Middle frontal gyrus (tissue), 1 donor: ENCODE data around the gene CHD5.
"Not testable (repeated sequence)": the region's sequence is repeated elsewhere in the genome, so short reads cannot be mapped to it uniquely, and the experiment has no call there.

ENCODE experiments used
- DNase-seq: peaks from one replicate; pipeline ENCODE4 v3.0.0-alpha.2; 2015; ENCODE audit warnings: low spot score; ENCODE audit errors: extremely low spot score

The CHD5 gene

DNA sequence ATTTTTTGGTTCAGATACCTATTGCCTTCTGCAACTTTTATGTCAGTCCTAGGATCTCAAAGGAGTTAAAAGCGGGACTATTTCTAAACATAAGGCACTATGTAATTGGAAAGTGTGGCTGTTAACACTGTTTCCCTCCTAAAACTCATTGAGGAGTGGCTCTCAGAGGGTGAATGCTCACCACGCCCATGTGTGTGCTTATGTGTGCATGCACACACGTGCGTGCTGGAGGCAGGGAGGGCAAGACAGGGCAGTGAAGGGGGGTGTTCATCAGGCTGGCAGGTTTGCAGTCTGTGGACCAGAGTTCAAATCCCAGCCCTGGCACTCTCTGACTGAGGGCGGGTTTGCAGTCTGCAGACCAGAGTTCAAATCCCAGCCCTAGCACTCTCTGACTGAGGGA, 112.0 kb downstream of the CHD5 start:
- DNase-seq = no peak

DNA sequence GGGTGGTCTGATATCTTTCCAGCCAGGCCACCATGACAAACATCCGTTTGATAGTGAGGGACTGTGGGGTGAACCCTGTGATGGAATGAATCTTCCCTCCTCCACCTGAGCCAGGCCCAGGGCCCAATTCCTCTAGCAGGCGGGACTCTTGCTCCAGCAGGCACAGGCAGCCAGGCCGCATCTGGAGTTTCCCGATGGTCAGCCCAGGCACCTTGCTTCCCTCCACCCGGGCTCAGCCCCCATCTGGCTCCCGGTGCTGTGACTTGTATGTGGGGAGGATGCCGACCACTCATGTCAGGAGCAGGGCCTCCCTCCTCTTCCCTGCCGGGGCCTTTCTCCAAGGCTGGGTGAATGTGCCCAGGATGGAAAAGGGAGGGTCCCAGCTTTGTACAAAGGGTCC, 113.4 kb downstream of the CHD5 start:
- no peak for DNase-seq

DNA sequence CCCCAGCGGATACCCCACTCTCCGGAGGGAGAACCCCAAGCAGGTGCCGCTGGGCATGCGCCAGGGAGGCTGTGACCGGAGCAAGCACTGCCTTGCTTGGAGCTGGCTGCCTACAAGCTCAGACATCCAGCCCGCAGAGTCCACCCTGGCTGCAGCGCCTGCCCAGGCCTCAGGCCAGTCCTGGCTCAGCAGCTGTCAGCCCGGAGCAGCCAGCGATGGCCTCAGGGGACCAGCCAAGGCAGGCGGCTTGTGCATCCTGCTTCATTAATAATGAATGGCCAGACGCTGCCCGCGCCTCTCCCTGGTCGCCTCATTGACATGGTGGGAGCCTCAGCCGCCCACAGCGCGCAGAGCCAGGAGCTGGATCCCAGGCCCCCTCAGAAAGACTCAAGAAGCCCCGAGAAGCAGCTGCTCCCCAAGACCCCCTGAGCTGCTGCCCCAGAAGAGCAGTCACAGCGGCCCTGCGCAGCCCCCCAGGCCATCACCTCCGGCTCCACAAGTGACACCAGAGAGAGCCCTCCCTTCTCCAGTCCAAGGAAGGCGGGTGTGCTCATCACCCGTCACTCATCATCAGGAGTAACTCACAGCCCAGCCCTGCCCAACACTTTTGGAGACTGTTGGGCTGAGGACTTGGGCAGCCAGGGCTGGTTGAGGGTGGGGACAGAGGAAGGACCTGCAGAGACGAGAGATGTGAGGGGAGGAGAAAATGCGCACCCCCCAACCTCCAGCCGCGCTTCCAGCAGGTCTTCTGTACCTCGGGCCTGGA, 114.8 kb downstream of the CHD5 start:
- no peak for DNase-seq

DNA sequence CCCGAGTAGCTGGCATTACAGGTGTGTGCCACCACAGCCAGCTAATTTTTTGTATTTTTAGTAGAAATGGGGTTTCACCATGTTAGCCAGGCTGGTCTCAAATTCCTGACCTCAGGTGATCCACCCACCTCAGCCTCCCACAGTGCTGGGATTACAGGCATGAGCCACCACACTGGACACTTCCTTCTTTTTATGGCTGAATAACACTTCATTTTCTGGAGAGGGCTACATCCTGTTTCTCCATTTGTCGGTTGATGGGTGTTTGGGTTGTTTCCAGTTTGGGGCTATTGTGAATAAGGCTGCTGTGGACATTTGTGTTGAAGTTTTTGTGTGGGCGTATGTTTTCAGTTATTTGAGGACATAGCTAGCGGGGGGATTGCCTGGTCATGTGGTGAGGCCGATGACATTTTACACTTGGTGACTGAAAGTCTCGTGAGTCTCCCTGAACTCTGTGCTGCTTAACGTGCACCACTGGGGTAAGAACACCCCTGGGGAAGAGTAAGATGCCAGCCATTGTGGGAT, 116.5 kb downstream of the CHD5 start:
- not testable (repeated sequence) for DNase-seq

DNA sequence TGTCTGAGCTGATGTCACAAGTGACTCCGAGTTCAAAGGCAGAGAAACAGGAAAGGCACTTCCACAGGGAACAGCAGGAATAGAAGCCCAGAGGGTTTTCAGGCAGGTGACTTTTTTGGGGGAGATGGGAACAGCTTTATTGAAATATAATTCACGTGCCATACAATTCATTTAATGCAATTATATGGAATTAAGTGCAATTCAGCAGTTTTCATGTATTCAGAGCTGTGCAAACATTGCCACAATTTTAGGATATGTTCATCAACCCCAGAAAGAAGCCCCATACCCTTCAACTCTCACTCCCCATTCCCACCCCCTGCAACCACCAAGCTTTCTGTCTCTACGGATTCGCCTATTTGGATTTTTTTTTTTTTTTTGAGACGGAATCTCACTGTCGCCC, 117.5 kb downstream of the CHD5 start:
- no peak for DNase-seq

DNA sequence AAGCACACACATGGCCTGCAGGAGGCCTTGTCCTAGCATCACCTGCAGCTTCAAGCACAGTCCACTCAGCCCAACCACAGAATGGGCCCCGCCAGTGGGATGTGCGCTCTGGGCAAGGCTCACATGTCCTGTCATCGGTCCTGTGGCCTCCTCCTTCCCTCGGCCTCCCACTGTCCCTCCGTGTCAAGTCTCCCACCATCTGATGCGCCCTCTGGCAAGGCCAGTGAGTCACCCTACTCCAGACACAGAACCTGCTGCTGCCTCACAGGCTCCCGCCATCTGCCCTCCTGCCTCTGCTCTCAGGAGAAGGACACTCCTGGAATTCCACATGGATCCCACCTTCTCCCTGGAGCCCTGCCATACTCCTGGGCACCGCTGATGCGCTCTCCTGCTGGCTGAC, 120.3 kb downstream of the CHD5 start:
- no peak for DNase-seq

DNA sequence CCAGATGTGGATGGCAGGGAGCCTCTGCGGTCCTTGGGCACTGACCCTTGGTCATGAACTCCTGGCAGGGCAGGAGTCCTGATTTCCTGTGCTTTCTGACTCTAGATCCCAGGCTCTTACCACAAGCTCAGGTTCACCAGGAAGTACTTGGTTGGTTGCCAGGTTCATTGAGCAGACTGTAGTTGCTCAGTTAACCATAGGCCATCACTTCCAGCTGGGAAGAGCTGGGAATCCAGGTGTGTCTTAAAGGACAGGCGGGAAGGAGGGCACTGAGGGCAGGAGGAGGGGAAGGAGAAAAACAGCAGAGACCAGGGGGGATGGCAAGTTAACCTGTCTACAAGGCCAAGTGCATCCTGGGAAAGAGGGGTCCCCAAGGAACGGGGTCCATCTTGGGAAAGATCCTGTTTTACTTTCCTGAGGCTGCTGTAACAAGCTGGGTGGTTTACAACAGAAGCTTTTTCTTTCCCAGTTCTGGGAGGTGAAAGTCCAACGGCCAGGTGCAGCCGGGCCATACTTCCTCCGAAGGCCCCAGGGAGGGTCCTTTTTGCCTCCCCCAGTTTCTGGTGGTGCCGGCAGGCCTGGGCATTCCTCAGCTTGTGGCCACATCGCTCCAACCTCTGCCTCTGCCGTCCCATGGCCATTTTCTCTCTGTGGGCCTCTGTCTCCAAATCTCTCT, 122.8 kb downstream of the CHD5 start:
- DNase-seq = no peak

DNA sequence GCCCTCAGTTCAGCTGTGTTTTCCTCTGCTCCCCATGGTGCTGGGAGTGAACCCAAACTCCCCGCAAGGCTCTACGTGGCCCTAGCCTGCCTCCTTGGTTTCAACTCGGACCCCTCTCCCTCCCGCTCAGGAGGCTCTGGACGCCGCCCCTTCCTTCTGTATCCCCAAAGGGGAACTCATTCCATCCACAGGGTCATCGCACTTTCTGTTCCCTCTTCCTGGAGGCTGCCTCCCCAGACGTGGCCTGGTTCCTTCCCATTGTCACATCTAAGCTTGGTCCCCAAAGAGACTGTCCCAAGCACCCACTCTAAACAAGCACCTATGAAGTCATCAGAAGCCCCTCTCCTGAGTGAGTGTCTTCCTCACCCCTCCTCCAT, 123.6 kb downstream of the CHD5 start:
- no peak for DNase-seq

DNA sequence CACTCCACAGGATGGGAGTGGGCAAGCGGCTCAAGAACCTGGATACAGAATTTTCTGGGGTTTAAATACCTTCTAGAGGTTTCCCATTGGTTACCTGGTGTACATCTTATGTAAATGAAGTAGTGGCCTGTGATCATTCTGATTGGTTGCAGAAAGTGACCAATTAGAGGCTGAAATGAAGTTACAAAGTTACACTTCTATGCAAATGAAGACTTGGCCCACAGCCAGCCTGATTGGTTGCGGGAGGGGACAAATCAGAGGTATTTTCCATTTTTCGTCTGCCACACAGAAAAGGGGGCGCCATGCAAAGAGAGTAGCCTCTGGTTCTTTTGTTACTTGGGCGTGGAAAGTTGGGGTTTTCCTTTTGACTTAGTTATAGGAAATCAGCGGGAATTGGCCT, 125.5 kb downstream of the CHD5 start:
- DNase-seq = no peak

DNA sequence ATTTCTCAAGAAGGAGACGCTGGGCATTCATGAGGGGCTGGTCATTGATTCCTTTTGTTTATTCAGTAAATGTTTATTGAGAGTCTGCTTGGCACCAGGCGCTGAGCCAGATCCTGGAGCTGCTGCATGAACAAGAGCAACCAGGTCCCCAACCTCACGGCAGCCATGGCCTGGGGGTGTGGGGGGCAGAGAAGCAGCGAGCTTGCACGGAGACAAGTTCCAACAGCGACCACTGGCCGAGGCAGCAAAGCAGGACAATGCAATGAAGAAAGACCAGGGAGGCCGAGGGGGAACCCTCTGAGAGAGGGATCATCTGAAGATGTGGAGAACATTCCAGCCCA, 126.9 kb downstream of the CHD5 start:
- no peak for DNase-seq

DNA sequence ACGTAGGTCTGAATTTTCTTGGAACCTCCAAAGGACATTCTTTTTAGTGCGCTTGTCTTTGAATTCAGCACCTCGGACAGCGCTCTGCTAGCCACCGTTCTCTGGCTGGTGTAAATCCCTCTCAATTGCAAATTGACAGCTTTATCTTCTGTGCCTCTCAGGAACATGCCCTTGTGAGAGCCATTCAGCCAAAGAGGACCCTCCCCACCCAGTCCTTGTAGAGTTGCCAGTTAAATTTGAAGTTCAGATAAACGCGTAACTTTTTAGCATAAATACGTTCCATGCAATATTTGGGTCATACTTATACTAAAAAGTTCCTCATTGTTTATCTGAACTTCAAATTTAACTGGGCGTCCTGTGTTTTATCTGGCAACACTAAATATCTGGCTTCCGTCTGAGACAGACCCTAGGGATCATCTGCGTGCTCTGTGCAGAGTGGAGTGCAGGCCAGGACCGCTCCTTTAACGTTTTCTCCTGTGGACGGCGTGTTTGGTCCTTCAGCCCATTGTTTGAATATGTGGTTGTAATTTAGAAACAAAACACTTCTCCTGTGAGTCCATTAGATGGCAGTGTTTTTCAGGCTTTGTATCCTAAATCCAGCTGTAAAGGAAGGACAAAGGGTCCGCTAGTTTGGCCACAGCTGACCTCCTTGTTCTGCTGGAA, 127.4 kb downstream of the CHD5 start:
- DNase-seq = no peak
